Stimulated activated CD4-positive, alpha-beta T cell treated with anti-CD3 and anti-CD28 coated beads, Interleukin-15, amount 100 ng/mL, for 1 hour (primary cell): ENCODE results near the gene KLHL33.
"Not testable (repeated sequence)": the region's sequence is repeated elsewhere in the genome, so short reads cannot be mapped to it uniquely, and the experiment has no call there.

Experiments used
- DNase-seq, 2 donors: peaks; one replicate each; pipeline ENCODE4 v3.0.0-alpha.2; 2020; ENCODE audit warnings: low read depth in 1 of 2, low spot score in 1 of 2

The KLHL33 gene

DNA sequence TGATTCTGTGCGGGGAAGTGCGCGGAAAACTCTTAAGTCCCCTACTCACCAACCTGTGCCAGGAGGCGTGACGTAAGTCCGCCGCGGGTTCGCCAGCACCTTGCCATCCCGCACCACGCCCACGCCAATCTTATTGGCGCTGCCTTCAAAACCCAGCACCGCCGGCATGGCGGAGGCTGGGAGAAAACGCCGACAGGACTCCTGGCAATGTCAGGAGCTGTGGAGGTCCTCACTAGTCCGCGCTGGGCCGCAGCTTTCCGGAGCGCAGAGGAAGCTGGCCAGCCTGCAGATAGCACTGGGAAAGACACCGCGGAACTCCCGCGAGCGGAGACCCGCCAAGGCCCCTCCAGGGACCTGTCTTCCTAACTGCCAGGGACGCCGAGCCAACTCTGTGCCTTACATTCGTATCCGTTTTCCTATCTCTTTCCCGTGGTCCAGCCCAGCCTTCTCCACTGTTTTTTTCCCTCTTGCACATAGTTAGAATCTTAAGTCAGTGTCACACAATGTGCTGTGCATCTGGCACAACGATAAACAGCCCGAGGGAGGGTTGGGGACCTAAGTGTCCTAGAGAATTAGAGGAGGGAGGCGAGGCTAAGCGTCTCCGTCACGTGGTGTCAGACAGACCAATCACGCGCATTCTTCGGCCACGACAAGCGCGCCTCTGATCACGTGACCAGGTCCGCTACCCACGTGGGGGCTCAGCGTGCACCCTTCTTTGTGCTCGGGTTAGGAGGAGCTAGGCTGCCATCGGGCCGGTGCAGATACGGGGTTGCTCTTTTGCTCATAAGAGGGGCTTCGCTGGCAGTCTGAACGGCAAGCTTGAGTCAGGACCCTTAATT, 18.8 kb upstream of the KLHL33 start, which contains the start of the genes APEX1 and OSGEP:
Gene APEX1, plus strand, starts transcription at position 711 of the 839 bp plus-strand sequence. CDS start 420 bp downstream, outside the sequence.
Gene OSGEP, minus strand, starts transcription at position 297 of the 839 bp plus-strand sequence. Its CDS starts 129 bp downstream, at position 168.
- DNase-seq = peak; percentile 89 to 94

DNA sequence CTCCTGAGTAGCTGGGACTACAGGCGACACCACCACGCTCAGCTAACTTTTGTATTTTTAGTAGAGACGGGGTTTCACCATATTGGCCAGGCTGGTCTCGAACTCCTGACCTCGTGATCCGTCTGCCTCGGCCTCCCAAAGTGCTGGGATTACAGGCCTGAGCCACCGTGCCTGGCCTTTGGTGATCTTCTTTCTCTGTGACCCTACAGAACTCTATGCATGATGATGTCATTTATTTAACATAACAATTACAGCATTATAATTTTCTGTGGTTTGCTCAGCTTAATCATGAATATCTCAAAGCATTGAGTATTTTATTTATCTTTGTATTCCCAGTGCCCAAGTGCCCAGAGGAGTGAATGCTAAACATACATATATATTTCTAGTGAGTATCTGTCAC, 16.9 kb upstream of the KLHL33 start:
- DNase-seq = not testable (repeated sequence)

DNA sequence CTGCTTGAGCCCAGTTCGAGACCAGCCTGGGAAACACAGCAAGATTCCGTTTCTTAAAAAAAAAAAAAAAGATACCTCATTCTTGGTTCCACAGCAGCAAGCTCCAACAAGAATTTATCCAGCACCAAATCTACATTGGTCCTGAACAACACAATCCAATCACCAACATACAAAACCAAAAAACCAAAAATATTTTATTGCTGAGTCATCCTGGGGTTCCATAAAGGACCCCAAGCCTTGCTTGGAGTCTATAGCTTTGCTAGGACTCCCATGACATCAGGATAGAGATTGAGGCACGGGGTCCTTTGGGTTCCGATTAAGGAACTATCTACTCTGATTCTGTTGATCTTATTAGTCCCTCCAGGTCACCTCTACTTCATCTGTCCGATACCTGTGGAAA, 10.9 kb upstream of the KLHL33 start:
- DNase-seq = no peak

DNA sequence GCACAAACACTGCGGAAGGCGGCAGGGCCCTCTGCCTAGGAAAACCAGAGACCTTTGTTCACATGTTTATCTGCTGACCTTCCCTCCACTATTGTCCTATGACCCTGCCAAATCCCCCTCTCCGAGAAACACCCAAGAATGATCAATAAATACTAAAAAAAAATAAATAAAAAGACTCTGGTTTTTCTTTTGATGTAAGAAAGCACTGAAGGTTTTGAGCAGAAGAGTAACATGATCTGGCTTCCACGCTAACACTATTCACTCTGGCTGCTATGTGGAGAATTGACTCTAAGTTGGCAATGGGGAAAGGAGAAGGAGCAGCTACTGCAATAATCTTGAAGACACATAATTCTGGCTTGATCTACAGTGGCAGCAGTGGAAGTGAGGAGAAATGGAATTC, 7.7 kb upstream of the KLHL33 start:
- not testable (repeated sequence) for DNase-seq

DNA sequence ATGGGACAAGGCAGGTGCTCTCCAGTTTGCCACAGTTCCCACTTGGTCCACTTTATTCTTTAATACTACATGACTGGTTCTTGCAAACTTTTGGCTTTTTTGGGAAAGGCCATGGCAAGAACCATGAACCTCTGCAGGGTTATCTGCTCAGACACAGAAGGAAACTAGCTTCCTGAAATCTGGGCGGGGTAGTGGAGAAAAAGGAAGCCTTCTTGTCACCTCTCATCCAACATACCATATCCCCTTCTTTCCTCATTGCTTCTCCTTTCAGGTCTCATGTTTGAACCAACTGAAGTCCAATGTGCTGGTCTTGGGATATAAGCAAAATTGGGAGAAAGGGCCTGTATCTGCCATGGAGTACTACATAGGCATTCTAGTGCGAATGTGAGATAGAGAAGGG, 5.5 kb upstream of the KLHL33 start:
- DNase-seq = no peak

DNA sequence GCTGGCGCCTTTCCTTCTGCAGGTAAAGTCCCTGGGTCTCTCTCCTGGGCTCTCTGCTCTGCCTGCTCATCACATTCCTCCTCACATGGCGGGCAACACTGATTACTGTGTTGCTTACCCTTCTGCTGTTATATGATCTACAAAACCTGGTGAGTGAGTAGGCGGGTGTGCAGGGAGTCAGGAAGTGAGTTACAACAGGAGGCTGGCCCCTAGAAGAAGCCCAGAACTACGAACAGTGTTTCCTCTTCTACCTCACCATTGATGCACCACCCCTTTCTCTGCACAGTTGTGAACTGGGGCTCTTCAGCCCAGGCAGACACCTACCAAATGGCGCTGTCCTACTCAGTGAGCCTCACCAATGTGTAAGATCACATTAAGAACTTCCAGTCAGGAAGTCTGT, 4.9 kb upstream of the KLHL33 start:
- no peak for DNase-seq

DNA sequence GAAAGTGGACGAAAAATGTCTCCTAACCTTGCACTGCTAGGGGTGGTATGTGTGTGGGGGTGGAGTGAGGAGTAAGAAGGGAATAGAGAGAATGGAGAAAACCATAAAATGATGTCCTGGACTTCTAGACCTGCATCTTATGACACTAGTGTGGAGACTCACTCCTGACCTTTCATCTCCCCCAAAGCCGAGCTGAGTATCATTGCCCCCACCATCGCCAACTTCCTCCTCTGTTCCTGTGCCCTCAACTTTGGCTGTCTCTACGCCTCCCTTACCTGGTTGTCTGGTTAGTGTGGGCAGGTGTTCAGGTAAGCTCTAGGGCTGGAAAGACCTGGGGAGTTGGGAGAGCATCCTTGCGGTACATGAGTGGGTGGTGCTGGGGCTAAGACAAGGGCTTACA, 4.5 kb upstream of the KLHL33 start:
- DNase-seq = no peak

DNA sequence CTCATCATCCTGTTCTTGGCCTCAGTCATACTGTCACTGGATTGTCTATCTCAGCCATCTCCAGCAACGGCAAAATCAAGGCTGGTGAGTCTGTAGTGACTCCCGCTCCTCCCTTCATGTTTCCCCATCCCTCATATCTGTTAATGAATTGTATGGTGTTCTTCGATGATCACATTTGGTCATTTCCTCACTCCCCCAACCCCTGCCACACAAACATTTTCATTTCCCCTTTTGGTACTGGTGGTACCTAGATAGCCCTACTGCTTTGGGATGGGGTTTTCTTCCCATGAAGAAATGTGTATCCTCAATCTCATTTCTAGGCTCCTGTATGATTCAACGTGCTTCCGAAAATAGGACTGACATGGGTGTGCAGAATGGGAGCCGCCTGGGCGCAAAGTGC, 2.7 kb upstream of the KLHL33 start:
- DNase-seq = no peak

DNA sequence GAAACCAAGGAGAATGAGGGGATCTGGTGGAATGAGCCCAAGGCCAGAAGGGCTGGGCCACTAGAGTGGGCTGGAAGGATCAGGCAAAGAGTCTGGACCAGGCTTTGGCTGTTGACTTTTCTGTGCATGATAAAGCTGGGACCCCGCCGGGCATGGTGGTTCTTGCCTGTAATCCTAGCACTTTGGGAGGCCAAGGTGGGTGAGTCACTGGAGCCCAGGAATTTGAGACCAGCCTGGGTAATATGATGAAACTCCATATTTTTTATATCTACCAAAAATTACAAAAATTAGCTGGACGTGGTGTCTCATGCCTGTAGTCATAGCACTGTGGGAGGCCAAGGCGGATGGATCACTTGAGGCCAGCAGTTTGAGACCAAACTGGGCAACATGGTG, 393 bp upstream of the KLHL33 start:
- DNase-seq = no peak

DNA sequence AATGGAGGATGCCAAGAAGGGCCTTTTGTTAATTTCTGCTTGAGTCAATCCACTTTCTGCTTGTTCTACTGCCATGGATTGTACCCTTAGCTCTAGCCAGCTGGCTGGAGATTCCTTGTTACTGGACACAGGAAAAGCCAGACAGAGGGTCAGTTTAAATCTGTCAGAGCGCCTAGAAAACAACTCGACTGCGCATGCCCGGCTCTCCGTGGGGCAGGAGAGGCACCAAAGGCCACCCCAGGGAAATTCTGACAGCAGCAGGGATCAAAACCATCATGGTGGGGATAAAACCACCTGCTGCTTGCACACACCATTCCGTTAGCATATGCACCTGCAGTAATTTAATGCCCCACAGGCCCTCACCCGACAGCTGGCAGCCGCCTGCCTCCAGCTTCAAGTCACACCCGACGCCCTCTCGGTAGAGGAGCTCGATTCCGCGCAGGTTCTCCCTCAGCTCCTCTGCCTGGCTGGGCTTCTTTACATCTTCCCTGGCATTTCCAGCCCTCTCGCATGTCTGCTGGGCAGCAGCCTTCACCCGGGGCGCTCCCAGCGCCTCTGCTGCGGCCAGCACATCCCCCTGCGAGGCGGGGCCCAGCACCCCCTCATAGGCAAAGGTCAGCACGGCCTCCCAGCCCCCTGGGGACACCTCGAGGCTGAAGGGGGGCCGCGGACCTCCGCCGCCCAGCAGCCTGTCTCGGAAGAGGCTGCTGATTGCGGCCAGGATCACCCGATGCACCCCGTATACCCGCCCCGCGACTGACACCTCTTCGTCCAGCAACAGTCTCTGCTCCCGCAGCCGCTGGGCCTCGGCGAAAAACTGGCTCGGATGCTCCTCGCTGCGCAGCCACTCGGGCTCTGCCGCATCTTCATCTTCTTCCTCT, 1.0 kb downstream of the KLHL33 start:
- no peak for DNase-seq

DNA sequence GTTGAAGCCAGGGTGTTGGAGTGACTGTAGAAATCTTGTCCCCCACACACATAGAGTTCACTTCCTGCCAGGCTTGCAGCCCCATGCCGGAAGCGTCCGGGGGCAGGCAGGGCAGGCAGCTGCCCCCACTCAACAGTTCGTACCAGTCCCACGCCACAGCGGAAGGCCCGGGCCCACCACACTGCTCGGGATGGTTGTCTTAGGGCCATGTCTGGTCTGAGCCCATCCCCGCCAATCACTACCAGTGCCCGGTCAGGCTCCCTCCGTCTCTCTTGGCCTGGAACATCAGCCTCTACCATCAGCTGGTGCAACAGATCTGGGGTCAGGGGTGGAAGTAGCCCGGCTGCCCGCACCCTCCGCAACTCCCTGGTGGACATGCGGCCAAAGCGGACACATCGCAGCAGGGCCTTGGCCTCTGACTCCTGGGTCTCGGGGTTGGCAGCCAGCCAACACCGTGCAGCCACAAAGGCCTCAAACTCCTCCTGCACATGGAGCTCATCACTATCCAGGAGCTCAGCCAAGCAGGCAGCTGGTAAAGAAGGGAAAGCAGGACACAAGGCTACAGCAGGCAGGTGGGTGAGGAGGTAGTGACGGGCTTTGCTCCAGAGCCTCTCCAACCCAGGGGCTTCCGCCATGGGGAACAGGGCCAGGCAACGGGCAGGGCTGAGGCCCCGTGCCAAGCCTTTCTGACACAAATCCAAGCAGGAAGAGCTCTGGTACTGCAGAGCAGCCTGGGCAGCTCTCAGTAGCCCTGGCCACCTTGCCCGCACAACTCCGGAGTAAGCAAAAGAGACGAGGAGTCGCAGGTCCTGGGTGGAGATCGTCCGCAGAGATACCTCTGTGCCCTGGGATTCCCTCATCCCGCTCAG, 5.9 kb downstream of the KLHL33 start:
- DNase-seq = no peak

DNA sequence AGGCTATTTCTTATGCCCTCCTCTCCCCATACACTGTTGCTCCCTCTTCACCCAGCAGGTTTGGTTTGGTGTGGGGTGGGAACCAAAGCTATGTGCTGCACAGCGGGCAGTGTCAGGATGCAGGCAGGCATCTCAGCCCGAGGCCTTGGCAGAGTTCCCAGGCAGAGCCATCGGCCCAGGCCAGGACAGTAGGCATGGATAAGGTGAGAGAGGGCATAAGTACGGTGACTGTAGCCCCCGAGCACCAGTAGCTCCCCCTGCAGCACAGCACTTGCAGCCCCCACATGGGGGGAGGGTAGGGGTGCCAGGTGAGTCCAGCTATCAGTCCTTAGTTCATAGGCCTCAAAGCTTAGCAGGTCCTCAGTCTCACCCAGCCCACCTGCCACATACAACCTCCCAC, 7.2 kb downstream of the KLHL33 start:
- no peak for DNase-seq

DNA sequence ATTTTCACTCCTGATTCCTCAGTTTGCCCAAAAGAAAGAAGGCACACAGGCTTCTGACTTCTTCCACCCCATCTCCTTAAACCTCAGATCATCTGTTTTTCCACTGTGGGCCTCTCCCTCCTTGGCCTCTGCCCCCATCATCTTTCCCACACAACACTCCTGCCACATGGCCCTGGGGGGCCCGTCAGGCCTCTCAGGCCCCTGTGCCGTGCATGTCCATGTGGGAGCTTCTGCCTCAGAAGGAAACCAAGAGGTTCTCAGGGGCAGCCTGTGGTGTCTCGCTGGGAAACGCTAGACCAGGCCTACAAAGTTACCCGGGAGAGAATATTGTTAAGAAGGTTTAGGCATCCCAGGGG, 8.0 kb downstream of the KLHL33 start:
- no peak for DNase-seq

DNA sequence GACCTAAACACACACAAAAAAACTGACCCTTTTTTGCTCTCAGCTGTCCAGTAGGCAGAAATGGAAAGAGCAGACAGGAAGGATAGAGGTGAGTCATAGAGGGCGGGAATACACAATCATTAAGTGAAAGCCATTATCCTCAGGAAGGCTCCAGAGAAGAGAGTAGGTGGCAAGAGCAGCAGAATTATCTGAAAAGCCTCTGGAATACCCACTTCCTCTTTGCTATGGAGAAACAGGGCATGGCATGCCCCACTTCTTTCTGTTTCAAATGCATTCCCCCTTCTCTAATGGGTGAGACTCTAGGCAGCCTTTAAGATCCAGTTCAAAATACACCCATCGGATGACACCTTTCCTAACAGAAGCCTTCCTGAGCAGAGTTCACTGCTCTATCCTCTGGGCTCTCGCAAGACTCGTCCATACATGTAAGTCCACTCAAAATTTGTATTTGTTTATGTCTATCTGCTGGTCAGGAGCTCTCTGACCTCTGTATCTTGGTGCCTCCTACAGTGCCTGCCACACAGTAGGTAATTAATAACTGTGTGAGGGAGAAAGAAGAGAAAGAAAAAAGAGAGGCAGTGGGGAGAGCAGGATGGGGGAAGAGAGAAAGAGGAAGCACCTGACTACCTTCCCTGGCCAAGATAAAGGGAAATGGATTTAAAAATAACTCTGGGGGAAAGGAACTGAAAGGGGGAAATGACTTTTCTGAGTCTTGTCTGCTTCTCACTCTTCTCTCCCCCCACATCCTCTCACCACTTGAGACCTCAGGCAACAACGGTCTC, 8.5 kb downstream of the KLHL33 start:
- no peak for DNase-seq

DNA sequence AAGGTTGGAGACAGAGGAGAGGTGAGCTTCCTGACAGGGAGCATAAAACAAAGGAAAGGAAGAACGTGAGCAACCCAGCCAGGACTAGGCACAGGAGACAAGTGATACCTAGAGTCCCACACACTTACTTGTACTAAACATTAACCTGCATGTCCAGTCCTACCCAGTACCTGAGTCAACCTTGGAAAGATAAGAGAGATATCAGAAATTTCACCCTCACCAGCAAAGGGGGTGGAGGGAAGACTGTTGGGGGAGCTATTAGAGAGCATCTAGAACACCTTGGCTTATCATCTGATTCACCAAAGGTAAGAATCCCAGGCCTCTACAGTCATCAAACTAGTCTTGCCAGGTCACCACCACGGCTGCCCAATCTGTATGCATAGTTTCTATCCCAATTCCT, 11.1 kb downstream of the KLHL33 start:
- DNase-seq = no peak

DNA sequence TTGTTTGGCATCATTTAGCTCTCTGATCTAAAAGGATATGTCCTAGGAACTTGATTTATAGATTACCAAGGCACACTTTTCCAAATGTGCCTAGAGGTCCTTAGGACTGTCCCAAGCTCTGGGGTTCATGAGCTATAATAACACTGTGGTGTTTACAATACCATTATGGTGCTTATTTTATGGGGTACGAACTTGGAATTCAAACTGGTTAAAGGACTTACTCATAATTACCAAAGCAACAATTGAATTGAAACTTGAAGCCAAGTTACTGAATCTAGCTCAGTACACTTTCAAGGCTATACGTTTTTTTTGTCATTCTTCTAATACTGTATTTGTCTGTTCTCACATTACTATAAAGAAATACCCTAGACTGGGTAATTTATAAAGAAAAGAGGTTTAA, 13.1 kb downstream of the KLHL33 start:
- DNase-seq = no peak

DNA sequence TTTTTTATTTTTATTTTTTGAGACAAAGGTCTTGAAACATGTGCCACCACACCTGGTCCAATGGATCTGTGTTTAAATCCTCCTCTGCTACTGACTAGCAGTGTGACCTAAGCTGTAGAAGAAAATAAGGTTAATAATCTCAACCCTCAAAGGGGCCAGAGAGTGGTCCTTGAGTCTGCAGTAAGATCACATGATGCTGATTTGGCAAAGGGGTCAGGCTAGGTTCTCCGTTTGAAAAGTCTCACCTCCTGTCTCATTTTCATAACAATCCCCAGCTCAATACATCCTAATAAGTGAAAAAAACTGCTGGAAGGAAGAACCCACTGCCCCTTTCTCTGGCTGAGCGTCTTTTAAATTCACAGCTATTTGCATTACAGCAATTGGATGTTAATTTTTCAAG, 14.7 kb downstream of the KLHL33 start:
- DNase-seq = no peak

DNA sequence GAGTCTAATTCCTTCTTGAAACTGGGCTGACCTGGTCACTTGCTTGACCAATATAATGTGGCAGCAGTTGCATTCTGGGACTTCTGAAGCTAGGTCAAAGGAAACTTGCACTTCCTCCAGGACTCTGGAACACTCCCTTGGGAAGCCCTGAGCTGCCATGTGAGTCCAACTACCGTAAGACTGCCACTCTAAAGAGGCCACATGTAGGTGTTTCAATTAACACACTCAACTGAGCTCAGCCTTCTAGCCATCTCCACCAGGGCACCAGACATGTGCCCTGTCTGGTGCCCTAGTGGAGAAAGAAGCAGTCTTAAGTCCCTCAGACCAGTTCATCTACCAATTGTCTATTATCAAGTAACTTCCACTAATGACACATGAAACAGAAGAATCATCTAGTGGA, 16.5 kb downstream of the KLHL33 start:
- no peak for DNase-seq

DNA sequence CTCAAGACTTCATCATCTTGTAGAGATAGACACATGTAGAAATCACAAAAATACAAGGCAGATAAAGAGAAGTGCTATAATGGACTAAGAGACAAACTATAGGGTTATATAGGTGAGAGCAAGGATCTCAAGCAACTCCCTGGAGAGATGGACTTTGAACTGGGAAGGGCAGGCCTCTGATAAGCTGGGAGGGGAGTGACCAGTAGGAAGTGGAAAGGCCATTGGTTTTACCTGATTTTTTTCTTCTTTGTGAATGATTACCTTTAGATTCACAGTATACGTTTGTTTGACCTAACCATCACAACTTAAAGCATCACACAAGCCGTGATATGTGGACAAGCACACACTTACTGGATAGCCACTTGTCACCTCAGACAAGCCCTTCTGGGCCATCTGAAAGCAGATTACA, 17.5 kb downstream of the KLHL33 start:
- DNase-seq = no peak
